Thyroid gland (tissue), 4 donors: ENCODE data around the gene CLEC20A.

ENCODE experiments used
- CTCF ChIP-seq, 6 experiments: fragments of 200-600 bp in 3 of 6; fragments of 450-650 bp in 3 of 6; sonication (generic) in 3 of 6; IDR thresholded peaks; one replicate each; pipeline ENCODE4 v1.5.1; 2016 to 2019; ENCODE audit warnings: antibody characterized with exemption in 6 of 6, mild to moderate bottlenecking in 2 of 6, inconsistent platforms in 1 of 6, moderate library complexity in 1 of 6
- POLR2A ChIP-seq, 2 donors: fragments of 450-650 bp; IDR thresholded peaks; one replicate each; pipeline ENCODE4 v1.6.1; 2017; ENCODE audit warnings: antibody characterized with exemption in 2 of 2, mild to moderate bottlenecking in 2 of 2, moderate library complexity in 1 of 2

GRCh38 chr1:178488393-178488792, 8.4 kb downstream of the CLEC20A start:
- TF ChIP-seq CTCF (IDR thresholded peaks at IDR 0.05), result no peak
- TF ChIP-seq POLR2A (IDR thresholded peaks at IDR 0.05), result no peak
